HG03139 (cell line): Measurements from ENCODE around the gene FEM1B.

Source experiments
- ATAC-seq: cut with Tn5 transposase; IDR thresholded peaks from one replicate; pipeline ENCODE4 v1.9.1; 2021; ENCODE audit not compliant: unreplicated experiment

The FEM1B gene

DNA sequence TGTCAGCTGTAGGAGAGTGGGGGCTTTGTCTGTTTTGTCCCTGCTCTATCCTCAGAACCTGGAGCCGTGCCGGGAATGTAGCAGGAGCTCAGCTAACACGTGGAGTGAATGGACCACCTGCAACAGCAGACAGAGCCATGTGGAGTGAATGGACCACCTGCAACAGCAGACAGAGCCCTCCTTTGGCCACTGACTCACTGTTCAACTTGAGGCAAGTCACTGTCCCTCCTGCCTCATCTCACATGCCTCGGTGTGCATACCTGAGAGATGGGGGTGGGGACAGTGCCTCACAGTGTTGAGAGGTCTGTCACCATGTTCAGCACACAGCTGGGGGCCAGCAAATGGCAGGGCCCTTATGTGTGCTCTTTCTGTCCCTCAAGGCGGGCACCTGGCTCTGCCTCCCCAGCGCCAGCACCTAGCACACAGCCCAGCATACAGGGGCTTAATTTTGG, 27.9 kb downstream of the FEM1B start:
- ATAC-seq = no peak

DNA sequence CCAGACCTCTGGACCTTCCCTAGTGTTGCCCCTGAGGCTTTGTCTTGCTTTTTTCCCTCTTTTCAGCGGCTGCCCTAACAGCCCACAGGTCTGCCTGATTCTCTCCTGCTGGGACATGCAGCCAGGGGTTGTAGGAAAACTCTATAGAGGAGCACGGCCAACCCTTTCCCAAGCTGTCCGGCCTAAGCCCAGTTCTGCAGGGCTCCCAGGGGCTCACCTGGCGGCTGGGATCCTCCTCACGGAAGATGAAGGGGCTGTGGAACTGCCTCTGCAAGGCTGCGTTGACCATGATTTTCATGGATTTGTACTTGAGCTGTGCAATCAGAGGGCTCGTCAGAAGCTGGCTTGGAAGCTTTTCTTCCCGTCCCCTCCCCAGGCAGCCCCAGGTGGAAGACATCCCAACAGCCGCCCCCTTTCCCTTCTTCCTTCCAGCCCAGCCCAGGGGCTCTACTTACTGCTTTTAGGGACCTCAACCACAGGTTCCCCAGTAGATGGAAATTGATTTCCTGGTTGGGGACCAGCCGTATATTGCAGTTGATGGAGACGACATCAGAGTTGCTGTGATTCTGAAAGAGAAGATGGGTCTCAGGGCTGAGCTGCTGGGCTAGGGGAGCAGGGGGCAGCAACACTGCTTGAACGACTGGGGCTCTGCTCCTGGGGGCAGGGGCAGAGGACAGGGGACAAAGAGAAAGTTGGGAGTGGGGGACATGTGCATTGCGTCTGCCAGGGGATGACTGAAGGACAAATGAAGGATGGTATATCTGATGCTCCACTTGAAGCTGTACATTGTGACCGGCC, 29.8 kb downstream of the FEM1B start:
- no peak for ATAC-seq

DNA sequence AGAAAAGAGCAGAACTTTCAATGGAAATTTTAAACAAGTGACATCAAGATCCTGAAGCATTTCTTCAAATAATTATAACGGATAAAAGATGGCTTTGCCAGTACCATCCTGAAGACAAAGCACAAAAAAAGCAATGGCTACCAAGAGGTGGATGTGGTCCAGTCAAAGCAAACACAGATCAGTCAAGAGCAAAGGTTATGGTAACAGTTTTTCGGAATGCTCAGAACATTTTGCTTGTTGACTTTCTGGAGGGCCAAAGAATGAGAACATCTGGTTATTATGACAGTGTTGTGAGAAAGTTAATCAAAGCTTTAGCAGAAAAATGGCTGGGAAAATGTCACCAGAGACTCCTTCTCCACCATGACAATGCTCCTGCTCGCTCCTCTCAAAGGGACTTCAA, 31.5 kb downstream of the FEM1B start:
- no peak for ATAC-seq

DNA sequence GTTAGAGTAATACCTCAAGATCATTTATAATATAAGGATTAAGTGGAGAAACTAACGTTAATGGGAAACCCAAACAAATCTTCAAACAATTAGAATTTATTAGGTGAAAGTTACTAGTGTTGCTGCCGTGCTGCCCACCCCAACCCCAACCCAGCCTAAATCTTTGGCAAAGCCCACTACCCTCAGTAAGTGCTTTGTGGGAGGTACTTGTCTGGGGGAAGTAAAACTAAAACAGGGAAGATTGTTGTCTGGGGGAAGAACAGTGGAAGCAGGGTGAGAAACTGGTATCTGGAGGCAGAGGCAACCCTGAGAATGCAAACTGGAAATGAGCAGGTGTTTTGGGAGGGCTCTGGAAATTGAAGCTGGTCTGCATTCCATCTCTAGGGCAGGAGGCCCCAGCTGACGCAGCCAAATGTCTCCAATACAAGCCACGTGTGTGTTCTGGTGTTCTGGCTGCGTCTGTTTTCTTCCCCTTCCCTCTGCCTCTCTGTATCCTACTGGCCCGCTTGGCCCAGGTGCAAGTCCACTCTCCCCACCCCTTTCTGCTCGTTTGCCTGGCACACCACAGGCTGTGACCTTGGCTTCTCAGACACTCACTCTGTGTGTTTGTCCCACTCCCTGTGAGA, 32.7 kb downstream of the FEM1B start:
- no peak for ATAC-seq

DNA sequence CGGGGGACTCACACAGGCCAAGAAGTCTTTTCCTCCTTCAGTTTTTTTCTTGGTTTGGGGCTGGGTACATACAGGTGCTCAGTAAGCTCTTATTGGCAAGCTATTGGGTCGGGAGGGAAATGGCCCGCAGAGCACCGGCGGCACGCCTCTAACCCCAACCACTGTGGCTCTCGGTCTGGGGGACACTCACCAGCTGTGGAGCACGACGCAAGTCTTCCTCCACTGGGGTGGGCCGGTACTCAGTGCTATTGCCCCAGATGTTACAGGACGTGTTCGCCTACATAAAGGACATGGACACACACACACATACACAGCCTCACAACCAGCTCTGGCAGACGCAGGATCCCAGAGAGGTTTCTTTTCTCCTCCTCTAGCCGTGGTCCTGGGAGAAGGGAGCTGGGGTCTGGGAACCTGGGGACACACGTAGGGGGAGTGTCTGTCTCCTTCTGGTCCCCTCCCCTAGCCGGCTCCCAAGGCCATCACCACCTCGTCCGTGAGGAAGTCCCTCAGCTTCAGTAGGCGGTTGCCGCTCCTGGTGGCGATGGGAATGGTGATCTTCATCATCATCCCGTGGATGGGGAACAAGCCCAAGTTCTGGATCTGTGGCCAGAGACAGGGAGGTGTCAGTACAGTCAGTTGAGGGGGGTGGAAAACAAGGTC, 33.4 kb downstream of the FEM1B start:
- ATAC-seq = no peak

DNA sequence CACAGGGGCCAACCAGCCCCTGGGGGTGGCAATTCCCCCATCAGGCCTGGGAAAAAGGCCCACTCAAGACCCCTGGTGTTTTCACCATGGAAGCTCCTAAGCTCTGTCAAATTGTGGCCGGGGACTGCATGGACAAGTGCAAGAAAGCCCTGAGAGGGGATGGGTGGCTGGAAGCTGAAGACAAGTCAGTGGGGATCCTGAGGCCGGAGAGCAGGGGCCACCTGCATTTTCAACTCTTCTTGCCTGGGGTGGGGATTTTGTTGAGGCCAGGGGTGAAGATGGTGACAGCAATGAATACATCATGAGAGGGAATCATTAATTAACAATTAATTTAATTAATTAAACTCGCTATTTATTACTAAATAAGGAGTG, 33.9 kb downstream of the FEM1B start:
- ATAC-seq = no peak

DNA sequence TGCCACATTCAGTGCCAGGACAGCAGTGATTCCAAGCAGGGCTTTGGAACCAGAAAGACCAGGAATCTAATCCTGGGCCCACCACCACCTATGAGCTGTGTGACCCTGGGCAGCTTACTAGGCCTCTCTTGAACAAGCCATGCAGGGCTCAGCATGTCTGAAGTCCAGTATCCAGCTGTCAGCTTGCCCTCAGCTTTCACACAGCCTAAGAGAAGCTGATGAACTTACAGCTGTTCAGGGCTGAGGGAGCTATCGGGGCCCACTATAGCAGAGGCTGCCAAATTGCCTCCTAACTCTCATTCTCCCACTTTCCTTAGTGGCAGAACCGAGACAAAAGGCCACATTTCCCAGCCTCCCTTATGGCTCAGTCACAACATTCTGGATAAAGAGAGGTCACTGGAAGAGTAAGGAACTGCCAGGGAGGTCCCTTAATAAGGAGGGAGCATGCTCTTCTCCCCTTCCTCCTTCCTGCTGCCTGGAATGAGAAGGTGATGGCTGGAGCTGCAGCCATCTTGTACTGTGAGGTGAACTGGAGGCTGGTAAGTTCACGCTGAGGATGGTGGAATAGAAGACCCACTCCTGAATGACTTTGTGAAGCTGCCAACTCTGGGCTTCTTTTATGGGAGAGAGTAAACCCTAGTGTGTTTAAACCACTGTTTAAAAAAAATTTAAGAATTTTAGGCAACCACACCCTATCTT, 34.5 kb downstream of the FEM1B start:
- ATAC-seq = no peak

DNA sequence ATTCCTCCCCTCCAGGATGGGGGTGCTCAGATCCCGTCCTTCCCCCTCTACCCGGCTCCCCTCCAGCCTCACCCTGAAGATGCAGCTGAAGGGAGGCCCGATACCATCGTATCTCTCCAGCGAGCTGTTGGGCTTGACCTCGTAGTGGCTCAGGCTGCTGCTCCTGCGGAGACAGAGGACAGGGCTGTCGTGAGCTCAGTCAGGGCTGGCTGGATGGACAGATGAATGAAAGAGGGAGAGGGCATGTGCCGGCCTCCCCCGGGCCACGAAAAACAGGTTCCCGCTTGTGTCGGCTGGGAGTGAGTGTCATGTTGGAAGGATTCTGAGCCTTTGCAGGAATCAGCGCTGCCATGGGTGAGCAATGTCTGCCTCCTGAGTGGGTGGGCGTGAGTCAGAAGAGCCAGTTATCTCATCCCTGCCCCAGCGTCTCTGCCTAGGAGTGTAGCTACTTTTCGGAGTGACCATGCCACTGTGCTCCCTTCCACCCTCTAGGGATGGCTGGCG, 35.2 kb downstream of the FEM1B start:
- ATAC-seq = no peak

DNA sequence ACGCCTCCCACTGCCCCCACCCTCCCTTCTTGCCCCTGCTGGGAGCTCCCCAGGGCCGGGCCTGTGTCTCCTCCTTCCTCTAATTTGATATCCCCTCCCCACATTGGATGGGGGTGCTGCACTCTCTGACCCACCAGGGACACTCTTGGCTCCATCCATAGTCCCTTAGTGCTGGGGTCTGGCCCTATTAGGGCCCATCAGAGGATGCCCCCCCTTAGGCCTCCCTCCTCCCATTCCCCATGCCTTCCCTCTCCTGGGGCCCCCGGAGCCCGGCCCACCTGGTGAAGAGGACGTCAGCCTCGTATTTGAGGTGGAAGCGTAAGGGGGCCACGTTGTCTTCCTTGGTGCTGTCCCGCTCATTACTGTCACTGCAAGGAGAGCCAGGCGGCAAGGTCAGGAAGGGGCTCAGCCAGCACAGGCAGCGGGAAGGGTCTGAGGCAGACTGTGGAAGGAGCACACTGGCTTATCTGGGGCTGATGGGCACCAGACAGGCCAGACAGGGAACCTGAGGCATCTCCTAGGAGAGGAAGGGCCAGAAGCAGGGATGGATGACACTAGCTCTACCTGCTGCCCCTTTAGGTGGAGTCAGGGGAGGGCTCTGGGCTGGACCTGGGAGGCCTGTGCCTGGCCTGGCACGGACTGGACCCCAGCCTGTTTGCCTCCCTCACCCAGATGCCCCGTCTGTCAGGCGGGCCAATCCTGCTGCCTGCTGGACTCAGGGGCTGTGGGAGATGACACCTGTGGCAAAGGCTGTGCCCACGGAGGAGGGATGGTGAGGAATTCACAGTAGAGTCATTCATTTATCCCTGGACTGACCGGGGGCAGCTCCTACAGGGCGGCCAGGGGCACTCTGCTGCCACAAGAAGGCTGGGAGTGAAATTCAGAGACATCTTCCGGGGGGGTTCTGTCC, 36.2 kb downstream of the FEM1B start:
- ATAC-seq = no peak

DNA sequence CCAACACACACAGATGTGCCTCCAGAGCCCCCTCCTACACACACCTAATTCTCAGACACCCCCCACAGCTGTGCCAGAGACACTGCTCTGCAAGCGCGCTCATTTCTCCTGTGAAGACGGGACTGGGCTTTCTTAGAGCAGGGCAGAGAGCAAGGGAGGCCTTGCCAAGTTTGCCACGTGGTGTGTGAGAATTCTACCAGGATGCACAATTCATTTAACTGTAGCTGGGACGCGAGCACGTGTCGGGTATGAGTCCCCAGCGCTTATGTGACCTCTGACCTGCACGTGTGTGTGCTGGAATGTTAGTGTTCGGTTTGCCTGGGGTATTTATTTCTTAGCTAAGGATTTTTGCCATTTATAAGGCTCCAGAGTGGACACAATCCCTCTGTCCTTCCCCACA, 37.0 kb downstream of the FEM1B start:
- no peak for ATAC-seq

DNA sequence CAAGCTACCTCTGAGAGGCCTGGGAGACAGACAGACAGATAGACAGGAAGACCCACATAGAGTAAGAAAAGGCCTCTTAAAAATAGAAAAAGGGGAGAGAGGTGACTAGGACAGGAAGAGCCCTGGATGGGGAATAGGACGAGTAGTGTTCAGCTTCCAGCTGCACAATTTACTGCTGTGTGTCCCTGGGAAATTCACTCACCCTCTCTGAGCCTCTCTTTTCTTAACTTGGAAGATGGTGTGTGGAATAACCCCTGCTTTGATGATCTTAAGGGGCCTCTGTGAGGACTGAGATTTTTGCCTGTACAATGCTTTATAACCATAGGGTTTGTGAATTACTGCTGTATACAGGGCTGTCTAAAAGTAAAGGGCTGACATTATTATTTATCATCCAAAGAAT, 37.5 kb downstream of the FEM1B start:
- no peak for ATAC-seq

DNA sequence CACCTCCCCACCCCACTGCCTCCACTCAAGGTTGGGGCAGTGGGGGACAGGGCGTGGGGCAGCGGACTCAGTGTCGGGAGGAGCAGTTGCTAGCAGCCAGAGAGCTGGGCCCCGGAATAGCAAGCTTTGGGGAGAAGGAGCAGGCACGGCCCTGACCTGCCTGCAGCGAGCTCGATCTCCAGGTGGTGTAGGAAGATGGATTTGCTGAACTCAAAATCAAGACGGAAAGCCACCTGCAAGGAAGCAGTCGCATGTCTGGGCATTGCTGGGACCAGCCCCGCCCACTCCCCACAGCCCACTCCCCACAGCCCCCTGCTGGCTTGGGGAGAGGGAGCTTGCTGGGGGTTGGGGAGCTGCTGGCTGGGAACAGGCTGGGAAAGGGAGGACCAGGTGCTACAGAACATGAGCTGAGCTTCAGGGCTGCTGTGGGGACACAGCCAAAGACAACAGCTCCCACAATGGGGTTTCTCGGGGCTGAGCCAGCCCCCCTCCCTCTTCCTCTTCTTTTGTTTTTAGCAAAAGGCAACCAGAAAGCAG, 38.0 kb downstream of the FEM1B start:
- no peak for ATAC-seq

DNA sequence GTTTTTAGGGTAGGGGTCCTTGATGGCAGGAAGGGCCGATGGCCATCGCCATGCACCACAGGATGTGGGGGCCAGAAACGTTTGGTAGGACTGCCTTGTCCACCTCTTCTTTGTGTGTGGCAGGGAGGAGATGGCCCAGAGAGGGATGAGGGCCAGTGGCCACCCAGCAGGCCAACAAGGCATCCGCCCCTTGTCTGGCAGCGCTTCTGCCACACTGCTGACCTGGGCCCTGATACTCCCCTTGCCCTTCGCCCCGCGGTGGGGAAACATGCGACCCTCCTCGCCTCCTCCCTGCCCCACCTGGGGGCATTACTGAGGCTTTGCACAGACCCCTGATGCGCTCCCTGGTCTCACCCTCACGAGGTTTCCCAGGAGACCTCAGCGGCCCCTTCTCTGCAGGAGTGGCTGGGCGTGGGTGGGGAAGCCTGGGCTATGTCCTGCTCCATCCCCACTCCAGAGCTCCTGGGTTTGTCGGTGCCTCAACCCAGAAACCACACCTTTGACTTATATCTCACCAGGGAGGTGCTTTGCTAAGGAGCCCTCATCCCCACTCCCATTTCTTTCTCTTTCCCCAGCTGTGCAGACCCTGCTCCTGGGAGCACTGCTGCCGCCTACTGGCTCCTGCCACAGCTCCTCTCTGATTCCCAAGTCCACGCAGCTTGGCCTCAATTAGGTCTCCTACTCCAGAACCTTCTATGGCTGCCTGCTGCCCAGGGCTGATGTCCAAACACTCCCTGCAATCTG, 38.7 kb downstream of the FEM1B start:
- no peak for ATAC-seq

DNA sequence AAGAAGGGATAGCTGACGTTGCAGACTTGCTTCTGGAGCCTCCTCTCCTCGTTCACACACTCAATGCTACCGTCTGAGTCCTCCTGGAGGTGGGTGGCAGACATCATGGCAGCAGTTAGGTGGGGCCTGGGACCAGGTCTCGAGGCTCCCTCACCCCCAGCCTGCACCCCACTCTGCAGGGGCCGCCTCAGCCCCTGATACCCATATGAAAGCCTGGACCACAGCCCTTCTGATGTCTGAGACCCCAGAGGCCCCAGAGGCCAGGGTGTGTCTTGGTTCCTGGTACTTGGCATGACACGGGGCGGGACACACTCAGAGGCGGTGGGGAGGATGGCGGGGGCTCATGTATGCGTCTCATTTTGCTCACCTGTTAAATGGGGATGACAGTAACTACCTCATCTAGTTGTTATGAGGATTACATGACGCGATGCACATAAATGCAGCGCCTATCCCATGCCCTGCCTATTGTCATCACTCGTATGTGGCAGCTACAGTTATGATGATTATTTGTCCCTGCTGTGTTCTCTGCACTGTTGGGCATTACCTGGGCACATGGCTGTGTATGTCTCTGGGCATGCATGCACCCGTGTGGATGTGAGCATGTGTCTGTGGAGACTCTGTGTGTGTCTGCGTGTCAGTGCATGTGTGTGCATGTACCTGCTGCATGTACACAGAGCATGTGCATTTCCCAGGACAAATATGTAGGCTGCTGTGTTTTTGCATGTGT, 39.9 kb downstream of the FEM1B start:
- ATAC-seq = no peak

DNA sequence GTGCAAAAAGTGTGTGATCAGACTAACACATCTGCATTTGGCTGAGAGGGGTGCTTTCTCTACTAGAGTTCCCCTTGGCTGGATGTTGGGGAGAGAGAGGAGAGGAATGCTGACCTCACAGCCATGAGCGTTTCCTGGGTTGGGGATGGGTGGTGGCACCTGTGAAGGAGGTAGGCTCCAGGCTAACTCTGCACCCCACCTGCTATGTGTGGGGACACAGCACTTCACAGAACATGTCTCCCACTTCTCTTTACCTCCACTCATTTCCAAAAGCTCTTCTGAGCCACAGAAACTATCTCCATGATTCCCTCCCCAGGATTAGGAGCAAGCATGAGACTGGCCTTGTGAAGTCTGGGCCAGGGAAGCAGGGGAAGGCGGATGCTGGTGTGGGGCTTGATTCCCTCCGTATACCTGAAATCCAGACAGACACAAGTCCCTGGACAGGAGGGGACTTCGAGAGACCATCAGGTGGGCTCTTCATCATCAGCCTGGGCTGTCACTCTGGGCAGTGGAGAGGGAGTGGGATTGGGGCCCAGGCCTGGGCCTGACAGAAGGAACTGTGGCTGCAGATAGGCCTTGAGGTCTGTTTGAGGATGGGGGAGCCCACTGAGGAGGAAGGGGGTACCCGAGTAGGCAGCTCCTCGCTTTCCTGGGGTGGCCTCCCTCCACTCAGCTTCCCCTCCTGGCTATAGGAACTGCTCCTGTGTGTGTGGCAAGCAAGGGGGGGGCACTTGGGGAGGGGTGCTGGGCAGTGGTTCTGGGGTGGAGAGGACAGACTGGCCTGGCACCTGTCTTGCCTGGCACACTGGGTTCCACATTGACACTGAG, 40.7 kb downstream of the FEM1B start:
- no peak for ATAC-seq

DNA sequence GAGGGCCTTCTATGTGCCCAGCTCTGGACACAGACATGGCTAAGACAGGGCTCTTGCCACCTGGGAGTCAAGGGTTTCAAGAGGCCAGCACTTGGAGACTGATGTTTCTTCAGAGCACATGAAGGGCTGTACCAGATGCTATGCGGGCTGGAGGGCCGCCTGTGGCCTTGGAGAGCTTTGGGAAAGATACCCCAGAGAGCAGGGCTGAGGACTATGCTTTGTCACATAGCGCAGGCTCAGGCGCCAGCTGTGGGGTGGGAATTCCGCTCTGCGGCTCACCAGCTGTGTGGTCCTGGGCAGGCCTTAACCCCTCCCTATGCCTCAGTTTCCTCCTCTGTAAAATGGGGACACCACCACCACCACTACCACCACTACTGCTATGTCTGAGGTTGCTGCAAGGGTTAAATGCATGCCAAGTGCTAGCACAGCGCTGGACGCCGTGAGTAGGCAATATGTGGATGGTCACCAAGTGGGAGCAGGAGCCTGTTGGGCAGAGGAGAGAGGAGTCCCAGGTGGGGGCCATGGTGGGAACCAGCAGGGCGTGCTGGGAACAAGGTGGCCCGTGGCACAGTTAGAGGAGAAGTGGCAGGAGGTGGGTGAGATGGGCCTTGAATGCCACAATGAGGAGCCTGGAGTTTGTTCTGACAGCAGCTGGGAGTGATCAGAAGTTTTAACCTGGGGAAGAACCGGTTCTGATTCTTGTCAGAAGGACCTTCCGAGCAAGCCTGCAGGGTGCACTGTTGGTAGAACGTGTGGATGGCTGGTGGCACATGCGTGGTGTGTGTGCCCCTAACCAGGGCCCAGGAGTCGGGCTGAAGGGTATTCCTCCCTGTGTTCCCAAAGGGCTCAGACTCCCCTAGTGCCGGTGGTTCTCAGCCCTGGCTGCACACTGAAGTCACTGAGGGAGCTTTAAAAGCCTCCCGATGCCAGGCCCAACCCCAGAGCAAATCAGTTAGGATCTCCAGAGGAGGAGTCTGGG, 41.7 kb downstream of the FEM1B start:
- ATAC-seq = no peak

DNA sequence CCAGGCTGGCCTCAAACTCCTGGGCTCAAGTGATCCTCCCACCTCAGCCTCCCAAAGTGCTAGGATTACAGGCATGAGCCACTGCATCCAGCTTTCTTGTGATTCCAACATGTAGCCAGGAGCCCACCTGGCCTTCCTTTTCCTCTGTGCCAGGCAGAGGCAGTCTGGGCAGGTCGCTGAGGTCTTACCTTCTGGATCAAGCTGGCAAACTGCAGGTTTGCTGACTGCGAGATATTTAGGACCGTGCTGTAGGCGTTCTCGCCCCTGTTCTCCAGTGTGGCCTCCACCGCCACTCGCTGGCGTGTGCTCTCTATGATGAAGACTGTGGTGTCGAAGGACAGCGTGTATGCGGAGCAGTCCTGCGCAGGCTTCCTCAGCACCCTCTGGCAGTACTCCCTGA, 42.5 kb downstream of the FEM1B start:
- ATAC-seq = no peak
